DOHH2 (cell line): ENCODE measurements around the gene ZBTB24.

Experiments used
- CTCF ChIP-seq: fragments of 200-600 bp; sonication (generic); IDR thresholded peaks from one replicate; pipeline ENCODE4 v1.5.1; 2014; ENCODE audit warnings: antibody characterized with exemption, mild to moderate bottlenecking, low read depth, low read length; ENCODE audit not compliant: poor library complexity, severe bottlenecking
- EZH2phosphoT487 ChIP-seq: fragments of 200-600 bp; sonication (generic); IDR thresholded peaks from 2 replicates; pipeline ENCODE4 v1.6.1; 2017; ENCODE audit warnings: borderline replicate concordance, mild to moderate bottlenecking, antibody characterized with exemption, low read length, moderate library complexity, mixed read lengths

DNA sequence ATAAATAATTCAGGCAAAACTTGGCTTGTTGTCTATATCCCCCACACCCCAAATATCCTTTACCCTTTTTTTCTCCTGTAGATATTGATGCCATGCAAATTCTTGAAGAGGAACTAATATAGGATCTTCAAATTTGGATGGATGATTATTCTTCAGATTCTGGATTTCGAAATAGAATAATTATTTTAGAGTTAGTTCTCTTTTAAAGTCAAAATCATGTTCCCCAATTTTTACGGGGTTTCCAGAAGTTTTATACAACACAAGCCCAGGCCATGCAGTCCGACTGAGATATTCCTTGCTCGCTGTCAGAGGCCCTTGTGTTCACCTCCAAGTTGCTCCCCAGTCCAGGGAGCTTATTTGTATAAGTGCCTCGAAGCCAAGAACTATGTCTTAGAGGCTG is 47.0 kb downstream of the ZBTB24 start:
- TF ChIP-seq CTCF (no peak), EZH2phosphoT487 (no peak)
